Measurements from ENCODE around the gene HDLBP.

Gene HDLBP

GRCh38 chr2:241268306-241268705 lies 47.2 kb downstream of the HDLBP start:
- no peak for TF ChIP-seq CTCF (IDR thresholded peaks at IDR 0.05)

GRCh38 chr2:241267249-241268067 lies 48.0 kb downstream of the HDLBP start:
- no peak for TF ChIP-seq CTCF (IDR thresholded peaks at IDR 0.05)

GRCh38 chr2:241265506-241265905 lies 50.0 kb downstream of the HDLBP start:
- no peak for TF ChIP-seq CTCF (IDR thresholded peaks at IDR 0.05)

GRCh38 chr2:241263061-241263460 lies 52.4 kb downstream of the HDLBP start:
- TF ChIP-seq CTCF (IDR thresholded peaks at IDR 0.05) = no peak

GRCh38 chr2:241261628-241262027 lies 53.8 kb downstream of the HDLBP start:
- TF ChIP-seq CTCF (IDR thresholded peaks at IDR 0.05) = no peak

- TF ChIP-seq CTCF (IDR thresholded peaks at IDR 0.05) = no peak
Measured at GRCh38 chr2:241260911-241261310, 54.6 kb downstream of the HDLBP start.

- TF ChIP-seq CTCF (IDR thresholded peaks at IDR 0.05) = no peak
Measured at GRCh38 chr2:241258505-241259280, 56.8 kb downstream of the HDLBP start.

Measured in LNCAP (cell line).